WTC11 (cell line): Measurements from ENCODE around the gene EFCAB12. TPM values are rescaled to one million over a fixed set of nuclear protein-coding genes. Genes with fewer than 3 reads are reported as not detected.
A peak's percentile ranks its signal among the peaks of the same experiment; 100 is the strongest.

Source experiments
- ATAC-seq: fragments of 200-7000 bp; cut with Tn5 transposase; 2 replicates; pipeline ENCODE4 v1.10.0; 2021; ENCODE audit warnings: mild to moderate bottlenecking, moderate library complexity
- CTCF ChIA-PET: fragments of 300-600 bp; sonication (Branson Sonifier 250); formaldehyde crosslinking; loops from one replicate; lab custom pipeline; 2021; ENCODE audit warnings: antibody characterized with exemption; lab: Charles Lee
- POLR2A ChIA-PET: fragments of 350-600 bp; sonication (Branson Sonifier 250); formaldehyde crosslinking; loops from one replicate; lab custom pipeline; 2021; ENCODE audit warnings: antibody characterized with exemption; lab: Charles Lee
- DNase-seq: peaks from one replicate; pipeline ENCODE4 v3.0.0; 2021; ENCODE audit warnings: low spot score
- H3K27ac Mint-ChIP-seq: 2 replicates; pipeline ENCODE4 v1.8.0; 2021; ENCODE audit warnings: mixed read lengths
- H3K27me3 Mint-ChIP-seq: 2 replicates; pipeline ENCODE4 v1.8.0; 2021; ENCODE audit warnings: low read depth, mild to moderate bottlenecking, moderate library complexity, mixed read lengths
- H3K36me3 Mint-ChIP-seq: 2 replicates; pipeline ENCODE4 v1.8.0; 2021; ENCODE audit warnings: mixed read lengths
- H3K4me1 Mint-ChIP-seq: 2 replicates; pipeline ENCODE4 v1.8.0; 2022; ENCODE audit warnings: mixed read lengths
- H3K4me3 Mint-ChIP-seq: 2 replicates; pipeline ENCODE4 v1.8.0; 2021; ENCODE audit warnings: mild to moderate bottlenecking, moderate library complexity, mixed read lengths
- H3K9me3 Mint-ChIP-seq: 2 replicates; pipeline ENCODE4 v1.8.0; 2021; ENCODE audit warnings: mixed read lengths
- AR ChIP-seq: fragments of 250-450 bp; sonication (Bioruptor Pico); IDR thresholded peaks from 2 replicates; pipeline ENCODE4 v1.9.0; 2021; ENCODE audit warnings: mild to moderate bottlenecking
- FOXP4 ChIP-seq: sonication (generic); formaldehyde crosslinking; IDR thresholded peaks from 2 replicates; pipeline ENCODE4 v1.8.0; 2022; ENCODE audit warnings: mild to moderate bottlenecking, missing genetic modification reagents
- GABPB1 ChIP-seq: sonication (generic); formaldehyde crosslinking; IDR thresholded peaks from 2 replicates; pipeline ENCODE4 v1.8.1; 2023; ENCODE audit warnings: mild to moderate bottlenecking, missing genetic modification reagents
- NFATC4 ChIP-seq: fragments of 250-450 bp; sonication (Bioruptor Pico); IDR thresholded peaks from 2 replicates; pipeline ENCODE4 v1.9.0; 2021; ENCODE audit warnings: mild to moderate bottlenecking
- NR2C2 ChIP-seq: sonication (generic); formaldehyde crosslinking; IDR thresholded peaks from 2 replicates; pipeline ENCODE4 v1.8.0; 2022; ENCODE audit warnings: mild to moderate bottlenecking, missing genetic modification reagents
- PRRX2 ChIP-seq: fragments of 250-450 bp; sonication (Bioruptor Pico); IDR thresholded peaks from 2 replicates; pipeline ENCODE4 v1.8.0; 2021; ENCODE audit warnings: mild to moderate bottlenecking
- SMAD3 ChIP-seq: sonication (generic); formaldehyde crosslinking; IDR thresholded peaks from 2 replicates; pipeline ENCODE4 v1.8.0; 2022; ENCODE audit warnings: missing genetic modification reagents, mild to moderate bottlenecking, borderline replicate concordance
- TCF7 ChIP-seq: sonication (generic); formaldehyde crosslinking; IDR thresholded peaks from 2 replicates; pipeline ENCODE4 v1.8.0; 2022; ENCODE audit warnings: mild to moderate bottlenecking, low read depth, missing genetic modification reagents, moderate library complexity
- USF2 ChIP-seq: sonication (generic); formaldehyde crosslinking; IDR thresholded peaks from 2 replicates; pipeline ENCODE4 v1.8.1; 2023; ENCODE audit warnings: mild to moderate bottlenecking, missing genetic modification reagents, moderate library complexity
- ZNF121 ChIP-seq: sonication (generic); formaldehyde crosslinking; IDR thresholded peaks from 2 replicates; pipeline ENCODE4 v1.8.0; 2023; ENCODE audit warnings: missing genetic modification reagents
- ZNF138 ChIP-seq: sonication (generic); formaldehyde crosslinking; conservative IDR thresholded peaks from 2 replicates; pipeline ENCODE4 v1.8.1; 2022; ENCODE audit warnings: mild to moderate bottlenecking, moderate library complexity, missing genetic modification reagents
- total RNA-seq: library from RNA; stranded (reverse); gene quantifications from 3 replicates; pipeline ENCODE4 v1.2.3, GENCODE V29; 2021
- TF ChIP-seq, protein P1 (sequence below): sonication (generic); formaldehyde crosslinking; IDR thresholded peaks from 2 replicates; pipeline ENCODE4 v1.8.1; 2022; ENCODE audit warnings: low read depth, mild to moderate bottlenecking, moderate library complexity, missing genetic modification reagents, borderline replicate concordance
- TF ChIP-seq, protein P2 (sequence below): fragments of 250-450 bp; sonication (Bioruptor Pico); IDR thresholded peaks from 2 replicates; pipeline ENCODE4 v1.8.0; 2021; ENCODE audit warnings: mild to moderate bottlenecking
- TF ChIP-seq, protein P3 (sequence below): sonication (generic); formaldehyde crosslinking; IDR thresholded peaks from 2 replicates; pipeline ENCODE4 v1.8.0; 2022; ENCODE audit warnings: missing genetic modification reagents

The EFCAB12 gene
- total RNA-seq, 1 experiment from 2014 or later, result 0.20 TPM

GRCh38 chr3:129377615-129378014 is 50.8 kb downstream of the EFCAB12 start:
- Mint-ChIP-seq H3K9me3 (peaks cover 15% of the 10 kb centered on the region), H3K4me3 (no peak overlapping the region), H3K27me3 (peaks cover 2% of the 10 kb centered on the region; the same call in 1 of the 2 replicates), H3K4me1 (no peaks in the 10 kb centered on the region)
- ATAC-seq, result no peak
- ChIA-PET POLR2A (no interaction called here), CTCF (interaction anchor here (0.5 to 1.4 kb wide), 2 partner anchors 34 to 73 kb away, joined by 3 read pairs; no protein-coding TSS in a partner anchor)
- TF ChIP-seq SMAD3 (no peak), TCF7 (CRISPR knock-in tag) (no peak), AR (CRISPR knock-in tag) (no peak), PRRX2 (no peak)
- TF ChIP-seq, all 79 proteins: peak for 0
- Mint-ChIP-seq H3K36me3 (peaks cover 7% of the 10 kb centered on the region), H3K27ac (no peak overlapping the region)
- no peak for DNase-seq

GRCh38 chr3:129375099-129375498 is 53.3 kb downstream of the EFCAB12 start:
- CTCF ChIA-PET, result interaction anchor here (0.6 to 0.8 kb wide), 2 partner anchors 8 to 38 kb away, joined by 3 to 4 read pairs; no protein-coding TSS in a partner anchor
- no peak for TF ChIP-seq ZNF138 (CRISPR knock-in tag)
- TF ChIP-seq ZNF121 (CRISPR knock-in tag), result no peak
- TF ChIP-seq FOXP4 (CRISPR knock-in tag), result no peak
- TF ChIP-seq USF2, result no peak
- TF ChIP-seq, protein P1, sequence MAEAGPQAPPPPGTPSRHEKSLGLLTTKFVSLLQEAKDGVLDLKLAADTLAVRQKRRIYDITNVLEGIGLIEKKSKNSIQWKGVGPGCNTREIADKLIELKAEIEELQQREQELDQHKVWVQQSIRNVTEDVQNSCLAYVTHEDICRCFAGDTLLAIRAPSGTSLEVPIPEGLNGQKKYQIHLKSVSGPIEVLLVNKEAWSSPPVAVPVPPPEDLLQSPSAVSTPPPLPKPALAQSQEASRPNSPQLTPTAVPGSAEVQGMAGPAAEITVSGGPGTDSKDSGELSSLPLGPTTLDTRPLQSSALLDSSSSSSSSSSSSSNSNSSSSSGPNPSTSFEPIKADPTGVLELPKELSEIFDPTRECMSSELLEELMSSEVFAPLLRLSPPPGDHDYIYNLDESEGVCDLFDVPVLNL (CRISPR knock-in tag), result no peak
- no peak for TF ChIP-seq NR2C2 (CRISPR knock-in tag)
- TF ChIP-seq, protein P2, sequence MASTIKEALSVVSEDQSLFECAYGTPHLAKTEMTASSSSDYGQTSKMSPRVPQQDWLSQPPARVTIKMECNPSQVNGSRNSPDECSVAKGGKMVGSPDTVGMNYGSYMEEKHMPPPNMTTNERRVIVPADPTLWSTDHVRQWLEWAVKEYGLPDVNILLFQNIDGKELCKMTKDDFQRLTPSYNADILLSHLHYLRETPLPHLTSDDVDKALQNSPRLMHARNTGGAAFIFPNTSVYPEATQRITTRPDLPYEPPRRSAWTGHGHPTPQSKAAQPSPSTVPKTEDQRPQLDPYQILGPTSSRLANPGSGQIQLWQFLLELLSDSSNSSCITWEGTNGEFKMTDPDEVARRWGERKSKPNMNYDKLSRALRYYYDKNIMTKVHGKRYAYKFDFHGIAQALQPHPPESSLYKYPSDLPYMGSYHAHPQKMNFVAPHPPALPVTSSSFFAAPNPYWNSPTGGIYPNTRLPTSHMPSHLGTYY (CRISPR knock-in tag), result no peak
- no peak for TF ChIP-seq NFATC4 (CRISPR knock-in tag)
- TF ChIP-seq, protein P3, sequence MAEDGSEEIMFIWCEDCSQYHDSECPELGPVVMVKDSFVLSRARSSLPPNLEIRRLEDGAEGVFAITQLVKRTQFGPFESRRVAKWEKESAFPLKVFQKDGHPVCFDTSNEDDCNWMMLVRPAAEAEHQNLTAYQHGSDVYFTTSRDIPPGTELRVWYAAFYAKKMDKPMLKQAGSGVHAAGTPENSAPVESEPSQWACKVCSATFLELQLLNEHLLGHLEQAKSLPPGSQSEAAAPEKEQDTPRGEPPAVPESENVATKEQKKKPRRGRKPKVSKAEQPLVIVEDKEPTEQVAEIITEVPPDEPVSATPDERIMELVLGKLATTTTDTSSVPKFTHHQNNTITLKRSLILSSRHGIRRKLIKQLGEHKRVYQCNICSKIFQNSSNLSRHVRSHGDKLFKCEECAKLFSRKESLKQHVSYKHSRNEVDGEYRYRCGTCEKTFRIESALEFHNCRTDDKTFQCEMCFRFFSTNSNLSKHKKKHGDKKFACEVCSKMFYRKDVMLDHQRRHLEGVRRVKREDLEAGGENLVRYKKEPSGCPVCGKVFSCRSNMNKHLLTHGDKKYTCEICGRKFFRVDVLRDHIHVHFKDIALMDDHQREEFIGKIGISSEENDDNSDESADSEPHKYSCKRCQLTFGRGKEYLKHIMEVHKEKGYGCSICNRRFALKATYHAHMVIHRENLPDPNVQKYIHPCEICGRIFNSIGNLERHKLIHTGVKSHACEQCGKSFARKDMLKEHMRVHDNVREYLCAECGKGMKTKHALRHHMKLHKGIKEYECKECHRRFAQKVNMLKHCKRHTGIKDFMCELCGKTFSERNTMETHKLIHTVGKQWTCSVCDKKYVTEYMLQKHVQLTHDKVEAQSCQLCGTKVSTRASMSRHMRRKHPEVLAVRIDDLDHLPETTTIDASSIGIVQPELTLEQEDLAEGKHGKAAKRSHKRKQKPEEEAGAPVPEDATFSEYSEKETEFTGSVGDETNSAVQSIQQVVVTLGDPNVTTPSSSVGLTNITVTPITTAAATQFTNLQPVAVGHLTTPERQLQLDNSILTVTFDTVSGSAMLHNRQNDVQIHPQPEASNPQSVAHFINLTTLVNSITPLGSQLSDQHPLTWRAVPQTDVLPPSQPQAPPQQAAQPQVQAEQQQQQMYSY (CRISPR knock-in tag), result no peak
- no peak for TF ChIP-seq GABPB1 (CRISPR knock-in tag)
- POLR2A ChIA-PET, result no interaction called here
- Mint-ChIP-seq H3K4me1 (no peaks in the 10 kb centered on the region), H3K9me3 (peaks cover 13% of the 10 kb centered on the region), H3K4me3 (no peak overlapping the region), H3K27me3 (peaks cover 2% of the 10 kb centered on the region; the same call in 1 of the 2 replicates), H3K36me3 (peaks cover 4% of the 10 kb centered on the region), H3K27ac (peak overlapping the region; percentile 47; the same call in 1 of the 2 replicates)
- ATAC-seq (no peak), DNase-seq (no peak)
